VCaP (cell line): Measurements from ENCODE around the gene GALK2.
A peak's percentile ranks its signal among the peaks of the same experiment; 100 is the strongest.
"Not testable (repeated sequence)": the region's sequence is repeated elsewhere in the genome, so short reads cannot be mapped to it uniquely, and the experiment has no call there.

Experiments used
- H3K27ac ChIP-seq: fragments of 450-650 bp; 2 replicates; pipeline ENCODE4 v1.5.1; 2017
- TF ChIP-seq, protein P1 (sequence below): fragments of 450-650 bp; conservative IDR thresholded peaks from 2 replicates; pipeline ENCODE4 v1.5.1; 2017; ENCODE audit warnings: mild to moderate bottlenecking, moderate library complexity

Gene GALK2

DNA sequence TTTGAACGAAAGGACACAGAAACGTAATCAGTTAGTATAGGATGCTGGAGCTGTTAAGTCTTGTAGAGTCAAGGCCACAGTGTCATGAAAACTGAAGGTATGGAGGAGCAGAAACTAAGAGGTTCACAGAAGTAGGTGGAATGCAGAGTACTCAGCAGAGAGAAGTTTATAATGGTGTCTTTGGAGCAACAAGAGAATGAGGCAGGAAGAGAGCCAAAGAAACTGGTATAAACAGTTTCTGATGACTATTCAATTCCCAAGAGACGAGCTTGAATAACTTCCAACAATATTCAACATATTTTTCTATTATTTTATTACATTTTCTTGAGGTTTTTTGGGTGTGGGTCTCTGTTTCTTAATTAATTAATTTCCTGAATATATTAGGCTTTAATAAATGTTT is 29.6 kb downstream of the GALK2 start:
- H3K27ac ChIP-seq = no peak overlapping the region
- TF ChIP-seq, protein P1, sequence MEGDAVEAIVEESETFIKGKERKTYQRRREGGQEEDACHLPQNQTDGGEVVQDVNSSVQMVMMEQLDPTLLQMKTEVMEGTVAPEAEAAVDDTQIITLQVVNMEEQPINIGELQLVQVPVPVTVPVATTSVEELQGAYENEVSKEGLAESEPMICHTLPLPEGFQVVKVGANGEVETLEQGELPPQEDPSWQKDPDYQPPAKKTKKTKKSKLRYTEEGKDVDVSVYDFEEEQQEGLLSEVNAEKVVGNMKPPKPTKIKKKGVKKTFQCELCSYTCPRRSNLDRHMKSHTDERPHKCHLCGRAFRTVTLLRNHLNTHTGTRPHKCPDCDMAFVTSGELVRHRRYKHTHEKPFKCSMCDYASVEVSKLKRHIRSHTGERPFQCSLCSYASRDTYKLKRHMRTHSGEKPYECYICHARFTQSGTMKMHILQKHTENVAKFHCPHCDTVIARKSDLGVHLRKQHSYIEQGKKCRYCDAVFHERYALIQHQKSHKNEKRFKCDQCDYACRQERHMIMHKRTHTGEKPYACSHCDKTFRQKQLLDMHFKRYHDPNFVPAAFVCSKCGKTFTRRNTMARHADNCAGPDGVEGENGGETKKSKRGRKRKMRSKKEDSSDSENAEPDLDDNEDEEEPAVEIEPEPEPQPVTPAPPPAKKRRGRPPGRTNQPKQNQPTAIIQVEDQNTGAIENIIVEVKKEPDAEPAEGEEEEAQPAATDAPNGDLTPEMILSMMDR = no peak

DNA sequence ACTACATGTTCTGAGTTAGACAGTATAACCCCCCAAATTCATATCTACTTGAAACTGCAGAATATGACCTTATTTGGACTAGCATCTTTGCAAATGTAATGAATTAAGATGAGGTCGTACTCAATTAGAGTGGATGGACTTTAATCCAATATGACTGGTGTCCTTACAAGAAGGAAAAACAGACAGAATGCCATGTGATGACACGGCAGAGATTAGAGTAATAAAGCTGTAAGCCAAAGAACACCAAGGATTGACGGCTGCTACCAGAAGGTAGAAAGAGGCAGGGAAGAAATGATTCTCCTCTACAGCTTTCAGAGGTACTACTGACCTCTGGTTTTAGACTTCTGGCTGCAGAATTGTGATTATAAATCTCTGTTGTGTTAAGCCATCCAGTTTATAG is 30.3 kb downstream of the GALK2 start:
- TF ChIP-seq, protein P1 = no peak
- H3K27ac ChIP-seq = no peak overlapping the region

- not testable (repeated sequence) for H3K27ac ChIP-seq
These were observed 38.1 kb downstream of the GALK2 start for GRCh38 chr15:49208102-49208501.

- no peak overlapping the region for H3K27ac ChIP-seq
- TF ChIP-seq, protein P1 = no peak
These were observed 42.9 kb downstream of the GALK2 start for GRCh38 chr15:49212897-49213296.

- TF ChIP-seq, protein P1 = 0 out of 2 replicates have a peak, but pooled peaks have one; percentile 26
- H3K27ac ChIP-seq = no peak overlapping the region
These were observed 46.0 kb downstream of the GALK2 start for GRCh38 chr15:49215768-49216739.

GRCh38 chr15:49223536-49224274 is 53.7 kb downstream of the GALK2 start:
- TF ChIP-seq, protein P1 = no peak

DNA sequence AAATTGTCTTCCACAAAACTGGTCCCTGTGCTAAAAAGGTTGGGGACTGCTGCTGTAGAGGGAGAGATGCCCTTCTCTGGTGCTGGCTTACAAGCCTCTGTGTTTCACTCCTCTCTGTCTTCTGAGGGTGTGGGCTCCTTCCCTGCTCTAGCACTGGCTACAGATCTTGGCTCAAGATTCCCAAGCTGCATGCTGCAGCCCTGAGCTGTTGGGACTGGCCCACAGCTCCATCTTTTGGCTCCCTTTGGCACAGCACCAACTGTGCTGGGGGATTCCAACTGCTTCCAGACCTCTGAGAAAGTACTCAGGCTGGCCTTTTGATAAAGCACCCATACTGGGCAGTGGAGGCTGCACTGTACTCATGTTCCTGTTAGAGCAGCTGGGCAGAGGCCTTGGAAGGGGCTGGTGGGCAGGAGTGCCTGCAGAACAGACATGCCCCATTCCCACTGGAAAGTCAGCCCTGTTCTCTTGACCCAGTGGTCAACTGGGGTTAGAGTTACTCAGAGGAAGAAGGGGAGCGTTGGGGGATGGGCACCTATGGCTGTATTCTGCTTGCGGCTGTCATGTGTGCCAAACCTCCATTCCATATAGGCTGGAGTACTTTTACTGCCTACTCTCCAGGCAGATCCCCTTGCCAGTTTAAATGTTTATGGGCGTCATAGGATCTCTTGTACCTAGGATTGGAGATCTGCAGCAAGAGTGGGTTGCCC is 55.7 kb downstream of the GALK2 start:
- no peak overlapping the region for H3K27ac ChIP-seq
- TF ChIP-seq, protein P1 = 0 out of 2 replicates have a peak, but pooled peaks have one; percentile 25

More at GRCh38 chr15:49223536-49224274, 53.7 kb downstream of the GALK2 start:
- no peak overlapping the region for H3K27ac ChIP-seq
